IgD-negative memory B cell (primary cell): Measurements from ENCODE around the gene ALCAM. TPM values are rescaled to one million over a fixed set of nuclear protein-coding genes. Genes with fewer than 3 reads are reported as not detected.

Source experiments
- H3K27ac Mint-ChIP-seq, 3 donors: one replicate each; pipeline ENCODE4 v1.8.0; 2020 to 2022; ENCODE audit warnings: mild to moderate bottlenecking in 3 of 3, mixed read lengths in 3 of 3, moderate library complexity in 1 of 3
- H3K27me3 Mint-ChIP-seq: one replicate; pipeline ENCODE4 v1.8.0; 2021; ENCODE audit warnings: mixed read lengths
- H3K36me3 Mint-ChIP-seq: one replicate; pipeline ENCODE4 v1.8.0; 2020; ENCODE audit warnings: mild to moderate bottlenecking, mixed read lengths
- H3K4me1 Mint-ChIP-seq, 3 donors: one replicate each; pipeline ENCODE4 v1.8.0; 2020 to 2022; ENCODE audit warnings: mixed read lengths in 3 of 3, mild to moderate bottlenecking in 1 of 3
- H3K4me3 Mint-ChIP-seq, 4 donors: one replicate each; pipeline ENCODE4 v1.8.0; 2020 to 2022; ENCODE audit warnings: mild to moderate bottlenecking in 4 of 4, mixed read lengths in 4 of 4, moderate library complexity in 3 of 4
- H3K9me3 Mint-ChIP-seq, 3 donors: one replicate each; pipeline ENCODE4 v1.8.0; 2020 to 2021; ENCODE audit warnings: mixed read lengths in 3 of 3, mild to moderate bottlenecking in 1 of 3
- polyA plus RNA-seq: library from polyadenylated mRNA; unstranded; fragments of 300-500 nt; fragmentation: Illumina TruSeq; gene quantifications from one replicate; pipeline ENCODE4 v1.2.3, GENCODE V29; 2021

Gene ALCAM
- polyA plus RNA-seq, 1 donor from 2014 or later = 17.4 TPM

DNA sequence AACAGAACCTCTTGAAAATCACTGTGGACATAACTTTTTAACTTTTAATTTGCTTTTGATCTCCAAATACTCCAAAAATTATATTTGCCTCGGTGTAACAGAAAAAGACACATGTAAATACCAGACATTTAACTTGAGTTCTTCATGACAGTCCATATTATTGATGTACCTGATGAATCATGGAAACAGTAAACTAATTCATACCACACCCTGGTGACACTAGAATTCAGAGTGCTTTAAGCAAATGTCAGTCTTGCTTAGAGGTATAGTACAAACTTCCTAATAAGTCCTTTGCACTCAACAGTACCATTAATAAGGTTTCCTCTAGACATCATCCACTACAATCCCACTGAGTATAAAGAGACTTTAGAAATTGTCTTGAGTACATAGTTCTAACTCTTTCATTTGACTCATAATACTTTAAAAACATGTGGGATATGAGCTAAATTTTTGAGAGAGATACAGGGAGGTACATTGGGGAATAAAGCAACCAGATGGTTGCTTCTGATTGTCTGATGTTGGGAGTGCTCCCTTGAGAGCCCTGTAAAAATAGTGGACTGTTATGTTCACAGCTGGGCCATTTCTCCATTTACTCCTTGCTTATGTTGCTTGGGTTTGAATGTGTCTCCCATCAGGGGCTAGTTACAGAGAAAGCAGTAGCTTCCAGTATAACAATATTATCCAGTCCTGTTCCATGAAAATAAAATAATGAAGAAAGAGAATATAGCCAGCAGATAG is 175.7 kb downstream of the ALCAM start:
- Mint-ChIP-seq H3K36me3 (peaks cover 32% of the 10 kb centered on the region), H3K4me1 (peaks cover 0 to 4% (median 0%) of the 10 kb centered on the region in 3 donors)

DNA sequence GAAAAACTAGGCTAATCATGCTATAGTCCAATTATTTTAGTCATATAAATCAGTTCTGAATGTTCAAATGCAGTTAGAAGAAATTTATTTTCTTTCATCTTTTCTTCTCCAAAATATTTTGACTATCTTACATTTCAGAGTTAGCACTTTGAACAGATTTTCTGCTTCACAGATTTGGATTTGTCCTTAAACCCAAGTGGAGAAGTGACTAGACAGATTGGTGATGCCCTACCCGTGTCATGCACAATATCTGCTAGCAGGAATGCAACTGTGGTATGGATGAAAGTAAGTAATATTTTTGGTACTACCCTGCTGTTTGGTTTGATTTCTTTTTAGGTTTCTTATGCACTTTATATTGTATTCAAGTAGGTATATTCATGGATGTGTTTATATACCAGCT is 178.3 kb downstream of the ALCAM start:
- peaks cover 39% of the 10 kb centered on the region for H3K36me3 Mint-ChIP-seq
- no peaks in the 10 kb centered on the region for H3K9me3 Mint-ChIP-seq
- no peak overlapping the region for H3K27ac Mint-ChIP-seq
- H3K4me1 Mint-ChIP-seq = no peaks in the 10 kb centered on the region
- no peaks in the 10 kb centered on the region for H3K27me3 Mint-ChIP-seq
- H3K4me3 Mint-ChIP-seq = no peak overlapping the region

More for the DNA sequence above, 175.7 kb downstream of the ALCAM start:
- H3K4me3 Mint-ChIP-seq = no peak overlapping the region
- no peaks in the 10 kb centered on the region for H3K27me3 Mint-ChIP-seq
- no peak overlapping the region for H3K27ac Mint-ChIP-seq
- no peaks in the 10 kb centered on the region for H3K9me3 Mint-ChIP-seq

DNA sequence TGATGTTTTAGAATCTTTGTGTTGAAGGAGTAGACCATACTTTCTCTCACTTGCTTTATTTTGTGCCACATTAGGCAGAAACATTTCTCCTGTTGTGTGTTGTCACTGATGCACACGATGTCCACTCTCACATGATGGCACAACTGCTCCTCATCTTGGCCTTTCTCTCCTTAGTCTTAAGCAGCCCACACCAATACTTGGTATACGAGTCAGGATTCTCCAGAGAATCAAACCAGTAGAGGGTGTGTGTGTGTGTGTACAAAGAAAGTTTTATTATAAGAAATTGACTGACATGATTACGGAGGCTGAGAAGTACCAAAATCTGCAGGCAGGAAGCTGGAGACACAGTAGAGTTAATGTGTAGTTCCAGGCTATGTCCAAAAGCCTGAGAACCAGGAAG is 187.1 kb downstream of the ALCAM start:
- Mint-ChIP-seq H3K4me1 (no peaks in the 10 kb centered on the region), H3K9me3 (no peaks in the 10 kb centered on the region), H3K36me3 (peaks cover 23% of the 10 kb centered on the region), H3K4me3 (no peak overlapping the region), H3K27ac (no peak overlapping the region), H3K27me3 (no peaks in the 10 kb centered on the region)

DNA sequence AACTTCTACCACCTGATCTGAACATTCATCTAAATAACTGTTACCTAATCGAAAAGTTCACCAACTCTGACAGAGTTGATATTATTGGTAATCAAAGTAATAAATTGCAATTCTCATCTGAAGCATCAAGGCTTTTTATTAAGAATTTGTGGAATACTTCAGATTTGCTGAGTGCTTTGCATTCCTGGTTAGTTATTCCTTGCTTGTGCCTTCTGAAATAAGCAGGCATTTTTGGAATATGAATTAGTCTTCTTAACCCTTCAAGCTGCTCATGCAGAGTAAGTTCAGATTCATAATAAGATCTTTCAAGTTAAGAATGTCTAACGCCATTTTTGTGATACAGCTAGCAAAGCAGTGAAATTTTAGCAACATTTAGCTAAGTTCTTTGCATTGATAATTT is 188.5 kb downstream of the ALCAM start:
- no peak overlapping the region for H3K27ac Mint-ChIP-seq

GRCh38 chr3:105559856-105560255 is 193.1 kb downstream of the ALCAM start:
- Mint-ChIP-seq H3K27me3 (no peaks in the 10 kb centered on the region), H3K36me3 (peaks cover 25% of the 10 kb centered on the region)

More for the DNA sequence above, 188.5 kb downstream of the ALCAM start:
- Mint-ChIP-seq H3K36me3 (peaks cover 19% of the 10 kb centered on the region), H3K9me3 (no peaks in the 10 kb centered on the region), H3K4me1 (no peaks in the 10 kb centered on the region), H3K4me3 (no peak overlapping the region), H3K27me3 (no peaks in the 10 kb centered on the region)

GRCh38 chr3:105561876-105562275 is 195.2 kb downstream of the ALCAM start:
- Mint-ChIP-seq H3K4me3 (no peak overlapping the region), H3K36me3 (peaks cover 27% of the 10 kb centered on the region), H3K4me1 (no peaks in the 10 kb centered on the region), H3K9me3 (no peaks in the 10 kb centered on the region), H3K27me3 (no peaks in the 10 kb centered on the region), H3K27ac (no peak overlapping the region)

More at GRCh38 chr3:105559856-105560255, 193.1 kb downstream of the ALCAM start:
- Mint-ChIP-seq H3K4me3 (no peak overlapping the region), H3K4me1 (no peaks in the 10 kb centered on the region), H3K27ac (no peak overlapping the region), H3K9me3 (no peaks in the 10 kb centered on the region)

GRCh38 chr3:105564546-105565288 is 198.0 kb downstream of the ALCAM start:
- Mint-ChIP-seq H3K27me3 (no peaks in the 10 kb centered on the region), H3K4me3 (no peak overlapping the region), H3K4me1 (no peaks in the 10 kb centered on the region)

DNA sequence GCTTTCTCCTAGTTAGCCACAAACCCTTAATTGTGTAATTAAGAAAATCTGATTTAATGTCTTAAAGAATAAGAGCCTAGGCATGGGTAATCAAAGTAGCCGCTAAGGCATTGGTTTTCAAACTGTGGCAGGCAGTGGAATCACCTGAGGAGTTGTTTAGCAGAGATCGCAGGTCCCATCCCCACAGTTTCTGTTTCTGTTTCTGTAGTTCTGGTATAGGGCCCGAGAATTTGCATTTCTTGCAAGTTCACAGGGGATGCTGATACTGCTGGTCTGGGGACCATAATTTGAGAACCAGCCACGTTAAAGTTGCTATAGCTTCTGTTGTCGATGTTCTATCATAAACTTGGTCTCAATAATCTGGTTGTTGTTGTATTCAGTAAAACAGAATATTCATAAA is 204.3 kb downstream of the ALCAM start:
- no peak overlapping the region for H3K27ac Mint-ChIP-seq
- H3K27me3 Mint-ChIP-seq = no peaks in the 10 kb centered on the region
- peaks cover 22% of the 10 kb centered on the region for H3K36me3 Mint-ChIP-seq
- H3K9me3 Mint-ChIP-seq = peaks cover 0 to 2% (median 0%) of the 10 kb centered on the region in 3 donors
- no peak overlapping the region for H3K4me3 Mint-ChIP-seq
- H3K4me1 Mint-ChIP-seq = peaks cover 0 to 2% (median 0%) of the 10 kb centered on the region in 3 donors

More at GRCh38 chr3:105564546-105565288, 198.0 kb downstream of the ALCAM start:
- Mint-ChIP-seq H3K9me3 (peaks cover 0 to 2% (median 0%) of the 10 kb centered on the region in 3 donors), H3K36me3 (peaks cover 23% of the 10 kb centered on the region), H3K27ac (no peak overlapping the region)

DNA sequence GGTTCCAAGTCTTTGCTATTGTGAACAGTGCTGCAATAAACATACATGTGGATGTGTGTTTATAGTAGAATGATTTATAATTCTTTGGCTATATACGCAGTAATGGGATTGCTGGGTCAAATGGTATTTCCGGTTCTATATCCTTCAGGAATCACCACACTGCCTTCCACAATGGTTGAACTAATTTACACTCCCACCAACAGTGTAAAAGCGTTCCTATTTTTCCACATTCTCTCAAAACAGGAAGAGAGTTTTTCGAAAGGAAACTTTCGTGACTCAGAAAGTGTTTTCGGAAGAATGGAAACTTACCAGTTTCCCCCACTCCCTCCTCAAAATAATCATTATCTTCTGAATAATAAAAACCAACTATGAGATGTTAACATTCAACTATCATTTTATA is 205.8 kb downstream of the ALCAM start:
- H3K27ac Mint-ChIP-seq = no peak overlapping the region

DNA sequence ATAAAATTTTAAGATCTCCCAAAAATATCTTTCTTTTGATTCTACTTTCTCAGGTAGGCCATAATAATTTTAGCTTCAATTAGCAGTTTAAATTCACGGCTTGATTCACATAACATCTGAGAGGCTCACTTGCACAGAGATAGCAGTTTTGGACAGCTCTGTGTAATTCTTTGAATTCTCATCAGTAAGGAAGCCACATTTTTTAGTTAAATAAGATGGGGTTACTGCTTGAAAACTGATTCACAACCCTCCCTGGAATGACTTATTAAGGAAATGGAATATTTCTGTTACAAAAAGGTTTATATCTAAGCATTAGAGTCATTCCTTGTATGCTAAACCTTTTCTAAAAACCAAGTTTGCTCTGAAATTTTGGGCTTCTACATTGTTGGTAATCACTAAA is 212.7 kb downstream of the ALCAM start:
- no peaks in the 10 kb centered on the region for H3K9me3 Mint-ChIP-seq
- no peak overlapping the region for H3K4me3 Mint-ChIP-seq
- peaks cover 4% of the 10 kb centered on the region for H3K36me3 Mint-ChIP-seq
- no peaks in the 10 kb centered on the region for H3K4me1 Mint-ChIP-seq
- H3K27ac Mint-ChIP-seq = no peak overlapping the region
- H3K27me3 Mint-ChIP-seq = no peaks in the 10 kb centered on the region

More for the DNA sequence above, 205.8 kb downstream of the ALCAM start:
- no peaks in the 10 kb centered on the region for H3K27me3 Mint-ChIP-seq
- no peak overlapping the region for H3K4me3 Mint-ChIP-seq
- H3K4me1 Mint-ChIP-seq = peaks cover 0 to 2% (median 0%) of the 10 kb centered on the region in 3 donors
- peaks cover 20% of the 10 kb centered on the region for H3K36me3 Mint-ChIP-seq
- peaks cover 0 to 2% (median 0%) of the 10 kb centered on the region in 3 donors for H3K9me3 Mint-ChIP-seq

DNA sequence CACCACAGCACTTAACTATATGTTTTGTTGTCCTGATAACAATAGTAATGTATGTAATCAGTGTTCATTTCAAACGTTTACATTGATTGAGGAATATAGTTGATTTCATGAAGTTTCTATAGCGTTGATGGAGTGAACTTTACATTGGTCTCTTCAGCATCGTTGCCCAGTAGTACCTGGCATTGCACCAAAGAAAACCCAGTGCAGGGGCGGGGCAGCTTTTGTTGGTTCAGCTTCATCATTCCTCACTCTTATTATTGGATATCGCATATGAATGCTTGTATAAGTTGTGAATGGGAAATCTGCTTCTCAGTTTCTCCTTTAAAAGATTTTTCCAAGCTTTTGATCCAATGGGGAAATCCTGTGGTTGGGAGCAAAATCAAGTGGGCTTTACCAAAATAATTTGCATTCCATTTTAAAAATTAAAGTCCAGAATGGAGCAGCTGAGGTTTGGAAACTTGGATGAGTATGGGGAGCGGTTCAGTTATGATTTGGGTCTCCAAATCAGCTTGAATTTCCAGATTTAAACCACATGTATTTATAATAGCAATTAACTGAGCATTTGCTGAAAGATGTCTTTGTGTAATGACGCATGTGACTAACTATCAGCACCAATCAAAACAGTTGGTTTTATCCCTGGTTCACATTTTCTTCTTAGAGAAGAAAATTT is 213.7 kb downstream of the ALCAM start:
- Mint-ChIP-seq H3K9me3 (no peaks in the 10 kb centered on the region), H3K27me3 (no peaks in the 10 kb centered on the region), H3K27ac (no peak overlapping the region), H3K4me1 (no peaks in the 10 kb centered on the region), H3K4me3 (no peak overlapping the region), H3K36me3 (no peaks in the 10 kb centered on the region)

GRCh38 chr3:105582015-105582414 is 215.3 kb downstream of the ALCAM start:
- Mint-ChIP-seq H3K4me3 (no peak overlapping the region), H3K27me3 (no peaks in the 10 kb centered on the region), H3K36me3 (no peaks in the 10 kb centered on the region), H3K9me3 (no peaks in the 10 kb centered on the region), H3K27ac (no peak overlapping the region), H3K4me1 (no peaks in the 10 kb centered on the region)

DNA sequence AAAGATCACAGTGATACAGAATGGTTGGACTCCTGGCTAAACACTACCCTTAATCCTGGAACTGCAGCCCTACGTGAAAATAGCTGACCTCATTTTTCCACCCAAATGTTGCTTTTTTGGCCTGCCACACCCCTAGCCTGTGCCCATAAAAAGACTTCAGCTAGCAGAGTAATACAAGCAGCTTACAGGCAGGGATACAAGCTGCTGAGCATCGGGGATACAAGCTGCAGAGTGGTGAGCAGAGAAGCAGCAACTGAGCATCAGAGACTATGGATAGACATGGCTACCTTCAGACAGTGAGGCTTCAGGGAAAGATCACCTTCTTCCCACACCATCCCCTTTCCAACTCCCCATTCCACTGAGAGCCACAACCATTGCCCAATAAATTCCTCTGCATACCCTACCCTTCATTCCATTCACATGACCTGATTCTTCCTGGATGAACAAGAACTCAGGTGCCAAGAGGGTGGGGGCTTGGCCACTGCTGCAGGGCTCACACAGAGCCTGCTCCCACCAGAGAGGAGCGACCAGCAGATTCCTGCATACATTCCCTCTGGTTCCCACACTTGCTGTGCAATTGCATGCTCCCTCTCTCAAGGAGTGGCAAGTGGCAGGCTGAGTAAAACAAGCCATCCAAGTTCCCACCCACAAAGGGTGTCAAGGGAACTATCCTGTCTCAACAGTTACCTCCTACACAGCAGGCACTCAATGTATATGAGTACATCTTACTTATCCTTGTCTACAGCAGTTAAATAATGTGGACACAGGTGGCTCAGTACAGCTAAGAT is 217.5 kb downstream of the ALCAM start:
- H3K27ac Mint-ChIP-seq = no peak overlapping the region
- no peaks in the 10 kb centered on the region for H3K4me1 Mint-ChIP-seq
- no peaks in the 10 kb centered on the region for H3K9me3 Mint-ChIP-seq
- no peaks in the 10 kb centered on the region for H3K36me3 Mint-ChIP-seq
- no peaks in the 10 kb centered on the region for H3K27me3 Mint-ChIP-seq
- no peak overlapping the region for H3K4me3 Mint-ChIP-seq

DNA sequence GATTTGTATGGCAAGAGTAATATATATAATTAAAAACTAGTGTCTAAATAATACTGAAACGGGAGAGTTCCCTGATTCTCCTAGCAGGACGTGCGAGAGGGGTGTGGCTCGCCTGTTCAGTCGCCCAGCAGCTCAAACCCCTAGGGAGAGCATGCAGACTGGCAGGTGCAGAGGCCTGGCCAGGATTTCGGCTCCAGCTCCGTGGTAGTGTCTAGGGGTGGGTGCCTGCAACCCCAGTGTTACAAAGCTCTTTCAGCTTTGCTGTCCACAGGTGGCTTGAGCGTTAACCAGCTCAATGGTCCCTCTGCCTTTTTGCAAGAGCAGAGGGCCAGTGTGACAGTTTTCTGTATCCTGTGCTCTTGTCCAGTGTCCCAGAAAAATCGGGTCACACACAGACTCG is 226.6 kb downstream of the ALCAM start:
- no peaks in the 10 kb centered on the region for H3K36me3 Mint-ChIP-seq
- peaks cover 0 to 4% (median 0%) of the 10 kb centered on the region in 3 donors for H3K9me3 Mint-ChIP-seq
- no peak overlapping the region for H3K27ac Mint-ChIP-seq
- H3K4me1 Mint-ChIP-seq = no peaks in the 10 kb centered on the region
- no peaks in the 10 kb centered on the region for H3K27me3 Mint-ChIP-seq
- no peak overlapping the region for H3K4me3 Mint-ChIP-seq
